GM18870 (cell line): Measurements from ENCODE around the gene EHBP1L1.

Experiments used
- ATAC-seq: cut with Tn5 transposase; IDR thresholded peaks from one replicate; pipeline ENCODE4 v1.9.1; 2021; ENCODE audit warnings: moderate library complexity; ENCODE audit not compliant: unreplicated experiment

Gene EHBP1L1

DNA sequence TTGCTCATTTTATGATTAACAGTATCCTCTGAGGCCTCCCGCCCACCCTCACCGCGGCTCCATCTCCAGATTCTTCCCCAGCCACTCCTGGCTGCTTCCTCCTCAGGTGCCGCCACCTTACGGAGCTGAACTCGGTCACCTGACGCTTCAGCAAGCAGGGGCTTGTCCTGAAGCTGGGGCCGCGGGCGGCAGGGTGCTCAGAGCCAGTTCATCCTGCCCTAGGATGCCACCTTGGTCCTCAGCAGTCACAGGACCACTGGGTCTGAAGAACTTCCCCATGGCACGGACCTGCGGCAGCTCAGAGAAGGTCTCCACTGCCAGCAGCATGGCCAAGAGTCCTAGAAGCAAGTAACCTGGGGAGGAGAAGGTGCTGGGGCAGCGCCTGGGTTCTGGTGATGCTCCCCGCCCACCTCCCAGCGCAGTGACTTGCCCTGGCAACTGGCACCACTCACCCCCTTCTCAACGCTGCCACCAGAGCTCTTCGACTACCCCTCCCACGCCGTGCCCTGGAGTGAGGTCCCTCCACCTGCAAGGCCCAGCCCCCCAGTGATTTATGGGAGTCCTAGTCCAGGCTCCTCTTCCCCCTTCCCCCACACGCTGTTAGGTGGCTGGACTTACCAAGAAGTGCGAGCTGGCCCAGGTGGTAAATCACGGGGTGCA is 17.1 kb downstream of the EHBP1L1 start:
- no peak for ATAC-seq

DNA sequence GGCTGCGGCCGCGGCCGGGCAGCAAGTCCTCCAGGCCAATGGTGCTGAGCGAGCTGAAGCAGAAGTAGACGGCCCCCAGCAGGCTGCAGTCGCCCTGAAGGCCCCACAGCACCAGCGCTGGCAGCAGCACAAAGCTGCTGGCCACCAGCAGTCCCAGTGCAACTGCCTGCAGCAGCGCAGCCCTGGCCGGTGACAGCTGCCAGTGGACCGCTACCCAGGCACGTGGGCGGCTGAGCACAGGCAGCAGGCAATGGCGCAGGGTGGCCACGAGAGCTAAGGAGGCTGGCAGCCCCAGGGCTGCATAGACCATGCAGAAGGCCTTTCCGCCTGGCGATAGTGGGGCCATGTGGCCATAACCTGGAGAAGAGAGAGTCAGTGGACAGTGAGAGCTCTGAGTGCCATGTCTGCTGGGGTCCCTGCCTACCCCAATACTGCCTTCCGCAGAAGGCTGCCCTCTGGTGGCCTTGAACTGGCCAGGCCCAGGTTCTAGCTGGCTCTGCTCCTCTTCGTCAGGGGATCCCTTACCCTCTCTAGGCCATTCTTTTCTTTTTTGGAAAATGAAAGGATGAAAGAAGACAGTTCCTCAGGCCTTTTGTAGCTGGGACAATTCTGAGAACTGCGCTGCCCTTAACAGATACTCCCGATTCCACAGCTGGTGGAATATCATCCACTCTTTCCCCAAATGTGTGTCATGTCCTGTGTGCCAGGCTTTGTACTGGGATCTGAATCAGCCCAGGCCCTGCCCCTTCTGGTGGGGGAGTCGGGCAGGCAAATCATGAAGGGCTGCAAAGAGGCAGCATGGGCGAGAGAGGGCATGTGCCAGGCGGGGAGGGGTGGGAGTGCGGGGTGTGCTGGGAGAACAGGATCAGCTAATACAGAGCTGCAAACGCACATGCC is 17.9 kb downstream of the EHBP1L1 start:
- ATAC-seq = no peak

DNA sequence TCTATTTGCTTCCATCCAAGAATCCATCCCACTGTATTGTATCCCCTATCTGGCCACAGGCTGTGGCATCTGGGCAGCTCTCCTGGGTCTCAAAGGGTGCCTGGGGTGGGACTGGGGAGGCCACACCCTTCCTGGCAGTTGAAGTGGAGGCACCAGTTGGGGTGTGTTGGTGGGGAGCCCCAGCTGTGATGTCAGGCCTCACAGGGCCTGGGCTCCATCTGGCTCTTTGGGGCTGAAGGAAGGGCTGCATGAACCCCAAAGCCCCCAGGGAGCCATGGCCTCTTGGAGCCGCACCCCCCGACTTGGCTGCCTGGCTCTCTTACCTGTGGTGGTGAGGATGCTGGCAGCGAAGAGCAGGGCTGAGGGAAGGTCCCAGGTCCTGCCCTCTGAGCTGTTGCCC is 19.3 kb downstream of the EHBP1L1 start:
- no peak for ATAC-seq

DNA sequence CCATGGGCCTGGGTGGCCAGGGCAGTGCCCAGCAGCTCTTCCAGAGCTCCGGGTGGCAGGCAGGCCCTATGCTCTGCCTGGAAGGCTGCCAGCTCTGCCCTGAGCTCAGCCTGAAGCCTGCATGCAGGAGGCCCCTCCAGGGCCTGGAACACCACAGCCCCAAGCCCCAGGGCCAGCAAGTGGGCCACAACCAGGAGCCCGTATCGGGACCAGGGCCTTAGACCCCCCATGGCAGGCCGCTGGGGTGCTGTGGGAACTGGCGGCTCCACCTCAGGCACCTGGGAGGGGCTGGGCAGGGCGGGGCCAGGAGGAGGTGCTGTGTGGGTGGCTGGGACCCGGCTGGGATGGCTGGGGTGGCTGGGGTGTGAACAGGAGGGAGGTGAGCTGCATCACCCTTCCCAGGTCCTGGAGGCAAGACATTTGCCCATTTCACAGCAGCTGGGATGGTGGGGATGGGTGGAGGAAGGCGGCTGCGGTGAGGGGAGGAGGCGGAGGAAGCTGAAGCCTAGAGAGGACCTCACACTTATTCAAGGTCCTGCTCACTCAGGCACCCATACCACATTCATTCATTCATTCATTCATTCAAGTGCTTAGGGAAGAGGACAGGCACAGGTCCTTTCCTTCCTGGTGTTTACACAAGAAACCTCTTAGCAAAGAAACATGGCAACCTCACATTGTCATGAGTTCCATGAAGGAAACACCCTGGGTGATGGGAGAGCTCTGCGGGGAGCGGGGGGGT is 19.9 kb downstream of the EHBP1L1 start, which contains the start of gene KCNK7:
Gene KCNK7, minus strand, starts transcription at position 258 of the 739 bp plus-strand sequence. Its CDS starts 28 bp downstream, at position 230.
- no peak for ATAC-seq

DNA sequence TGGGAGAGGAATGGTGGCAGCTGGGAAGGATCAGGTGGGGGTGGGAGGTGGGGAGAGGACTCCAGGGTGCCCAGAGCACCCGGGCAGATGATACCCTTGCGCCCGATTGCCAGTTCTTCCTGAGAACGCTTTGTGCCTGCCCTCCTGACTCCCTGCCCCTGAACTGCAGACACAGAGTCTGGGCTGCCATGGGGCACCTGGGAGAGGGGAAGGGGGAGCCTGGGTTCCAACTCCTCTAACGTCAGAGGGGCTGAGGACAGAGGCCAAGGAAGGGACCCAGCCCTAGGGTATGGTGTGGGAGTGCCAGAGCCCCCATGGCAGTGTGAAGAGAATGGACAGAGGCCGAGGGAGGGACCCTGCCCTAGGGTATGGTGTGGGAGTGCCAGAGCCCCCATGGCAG is 20.7 kb downstream of the EHBP1L1 start:
- no peak for ATAC-seq

DNA sequence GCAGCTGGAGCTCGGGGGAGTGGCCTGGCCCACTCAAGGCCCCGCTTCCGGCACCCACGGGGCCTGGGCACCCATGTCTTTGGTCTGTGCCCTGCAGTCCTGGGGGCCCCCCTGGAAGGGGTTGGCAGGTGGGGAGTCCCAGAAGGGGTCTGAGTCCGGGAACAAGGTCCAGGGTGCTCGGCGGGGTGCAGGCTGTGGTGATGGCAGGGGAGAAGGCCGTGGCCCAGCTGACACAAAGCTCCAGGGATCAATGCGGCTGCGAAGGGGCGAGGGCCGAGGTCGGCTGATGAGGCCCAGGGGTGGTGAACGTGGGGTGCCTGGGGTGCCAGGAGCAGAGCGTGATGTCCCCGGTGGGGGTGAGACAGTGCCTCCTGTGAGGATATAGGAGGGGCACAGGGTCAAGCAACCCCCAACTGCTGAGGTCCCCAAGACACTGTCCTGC is 22.4 kb downstream of the EHBP1L1 start:
- no peak for ATAC-seq

DNA sequence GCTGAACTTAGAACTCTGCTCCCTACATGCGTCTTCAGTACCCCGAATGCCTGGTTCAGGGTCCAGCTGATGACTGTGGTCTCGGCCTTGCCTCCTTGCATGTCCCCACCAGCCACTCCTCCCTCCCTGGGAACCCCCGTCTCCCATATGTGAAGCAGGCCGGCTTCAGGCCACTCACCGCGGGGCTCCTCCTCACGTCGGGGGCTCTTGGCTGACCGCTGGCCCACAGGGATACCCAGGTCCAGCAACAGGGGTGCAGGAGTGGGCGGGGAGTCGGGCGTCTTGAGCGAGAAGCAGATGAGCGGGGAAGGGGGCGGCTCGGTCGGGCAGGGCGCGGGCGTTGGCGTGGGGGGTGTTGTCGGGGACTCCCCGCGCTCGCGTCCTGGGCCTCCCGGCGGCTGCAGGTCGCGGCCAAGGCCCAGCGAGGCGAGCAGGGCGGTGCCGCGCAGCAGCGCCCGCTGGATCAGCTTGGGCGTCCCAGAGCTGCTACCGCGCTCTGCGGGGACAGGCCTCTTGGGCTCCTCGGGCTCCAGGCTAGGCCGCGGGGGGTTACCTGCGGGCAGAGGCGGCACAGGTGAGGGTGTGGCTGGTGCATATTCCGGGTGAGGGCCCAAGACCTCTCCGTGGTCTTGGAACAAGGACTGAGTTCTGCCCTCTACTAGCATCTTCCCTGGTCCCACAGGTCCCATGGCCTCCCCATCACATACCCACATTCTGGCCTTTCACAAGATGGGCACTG is 23.5 kb downstream of the EHBP1L1 start:
- ATAC-seq = no peak

DNA sequence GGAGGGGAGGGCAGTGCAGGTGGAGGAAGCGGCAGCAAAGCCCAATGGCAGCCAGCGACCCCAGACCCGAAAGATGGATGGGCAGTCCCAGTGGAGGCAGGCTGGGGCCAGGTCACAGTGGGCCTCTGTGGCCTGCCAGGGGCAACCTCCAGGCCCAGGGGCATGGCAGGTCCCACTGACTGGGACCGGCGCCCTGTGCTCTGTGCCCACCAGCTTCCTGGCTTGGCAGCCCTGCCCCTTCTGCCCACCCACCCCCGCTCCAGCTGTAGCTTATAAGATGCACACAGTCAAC is 24.0 kb downstream of the EHBP1L1 start:
- no peak for ATAC-seq

DNA sequence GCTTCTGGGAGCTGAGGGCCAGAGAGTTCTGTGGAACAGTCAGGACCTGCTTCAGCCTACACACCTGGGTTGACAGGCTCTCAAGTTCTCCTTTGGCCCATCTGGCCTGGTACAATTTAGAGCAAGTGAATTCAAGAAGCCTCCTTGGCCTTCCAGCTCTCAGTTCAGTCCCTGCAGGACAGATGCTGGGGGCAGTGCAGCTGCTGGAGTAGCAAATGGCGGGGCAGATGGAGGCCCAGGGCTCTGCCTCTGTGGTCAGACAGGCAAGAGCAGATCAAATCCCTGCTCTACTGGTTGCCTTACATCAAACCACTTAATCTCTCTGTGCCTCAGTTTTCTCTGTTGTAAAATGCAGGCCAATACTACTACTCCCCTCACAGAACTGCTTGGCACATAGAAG is 28.4 kb downstream of the EHBP1L1 start:
- ATAC-seq = no peak

DNA sequence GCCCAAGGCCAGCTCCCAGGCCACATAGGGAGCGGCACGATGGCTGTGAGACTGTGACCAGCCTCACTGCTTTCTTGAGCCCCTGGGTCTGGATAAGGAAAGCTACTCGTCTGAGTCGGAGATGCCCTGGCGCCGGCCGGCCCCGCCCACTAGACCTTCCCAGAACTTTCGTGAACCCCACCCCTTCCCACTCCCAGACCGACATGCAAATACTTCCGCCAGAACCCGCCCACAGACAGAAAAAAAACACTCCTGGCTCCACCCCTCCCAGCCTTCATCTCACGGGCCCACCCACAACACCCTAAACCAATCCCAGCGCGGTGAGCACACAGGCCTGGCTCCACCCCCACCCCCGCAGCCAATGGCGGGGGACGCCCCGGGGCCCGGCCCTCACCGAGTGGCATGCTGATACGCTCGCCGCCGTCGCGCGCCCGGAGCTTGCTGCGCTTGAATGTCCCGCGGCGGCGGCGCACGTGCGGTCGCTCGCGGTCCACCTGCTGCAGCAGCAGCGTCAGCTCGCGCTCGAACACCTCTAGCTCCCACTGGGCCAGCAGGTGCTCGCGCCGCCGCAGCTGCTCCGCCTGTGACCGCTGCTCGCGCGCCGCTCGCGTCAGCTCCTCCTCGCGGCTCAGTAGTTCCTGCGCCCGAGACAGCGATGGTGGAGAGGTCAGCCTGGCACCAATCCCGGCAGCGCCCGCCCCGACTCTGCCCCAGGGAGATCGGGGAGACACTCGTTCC is 31.2 kb downstream of the EHBP1L1 start:
- no peak for ATAC-seq

DNA sequence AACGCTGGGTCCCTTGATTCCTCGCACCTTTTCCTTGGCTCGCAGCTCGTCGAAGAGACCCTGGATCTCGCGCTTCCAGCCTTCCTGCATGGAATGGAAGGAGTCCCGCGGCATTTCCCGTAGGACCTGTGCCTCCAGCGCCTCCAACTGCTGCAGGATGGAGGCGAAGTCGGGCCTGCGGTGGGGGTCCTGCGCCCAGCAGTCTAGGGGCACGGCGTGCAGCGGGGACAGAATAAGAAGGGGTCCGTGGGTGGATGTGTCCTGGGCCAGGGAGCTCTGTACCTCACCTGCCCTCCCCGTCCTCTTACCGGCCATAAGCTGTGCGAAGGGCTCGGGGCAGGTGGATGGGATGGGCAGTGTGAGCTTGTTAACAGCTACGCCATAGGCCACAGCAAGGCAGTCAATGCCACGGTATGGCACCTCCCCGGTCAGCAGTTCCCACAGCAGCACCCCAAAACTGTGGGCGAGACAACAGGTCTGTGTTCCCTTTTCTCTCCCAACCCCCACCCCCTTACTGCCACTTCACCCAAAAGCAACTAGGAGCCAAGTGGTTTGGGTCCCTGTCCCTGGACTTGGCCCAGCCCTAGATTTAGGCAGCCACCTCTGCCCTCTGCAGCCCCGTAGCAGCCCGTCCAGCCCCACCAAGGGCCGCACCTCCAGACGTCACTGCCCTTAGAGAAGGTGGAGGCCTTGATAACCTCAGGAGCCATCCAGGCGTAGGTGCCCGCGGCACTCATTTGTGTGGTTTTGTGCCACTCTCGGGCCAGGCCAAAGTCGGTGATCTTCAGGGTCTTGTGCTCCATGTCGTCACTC is 32.0 kb downstream of the EHBP1L1 start:
- ATAC-seq = no peak

DNA sequence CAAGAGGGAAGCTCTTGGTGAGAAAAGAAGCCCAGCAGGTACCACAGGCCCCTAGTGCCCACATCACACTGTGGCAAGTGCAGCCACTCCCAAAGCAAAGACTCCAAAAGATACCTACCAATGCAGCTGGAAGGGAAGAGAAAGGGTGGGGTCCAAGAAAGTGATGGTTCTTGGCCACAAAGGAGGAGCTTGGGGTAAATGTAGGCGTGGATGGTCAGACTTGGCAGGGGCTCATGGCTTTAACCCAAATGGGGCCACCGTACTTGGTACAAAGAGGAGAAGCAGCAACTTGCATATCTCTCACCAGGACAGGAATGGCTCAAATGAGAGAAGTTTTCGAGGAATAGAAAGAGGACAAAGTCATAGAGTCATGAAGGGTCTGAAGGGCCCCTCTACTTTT is 33.4 kb downstream of the EHBP1L1 start:
- ATAC-seq = no peak

DNA sequence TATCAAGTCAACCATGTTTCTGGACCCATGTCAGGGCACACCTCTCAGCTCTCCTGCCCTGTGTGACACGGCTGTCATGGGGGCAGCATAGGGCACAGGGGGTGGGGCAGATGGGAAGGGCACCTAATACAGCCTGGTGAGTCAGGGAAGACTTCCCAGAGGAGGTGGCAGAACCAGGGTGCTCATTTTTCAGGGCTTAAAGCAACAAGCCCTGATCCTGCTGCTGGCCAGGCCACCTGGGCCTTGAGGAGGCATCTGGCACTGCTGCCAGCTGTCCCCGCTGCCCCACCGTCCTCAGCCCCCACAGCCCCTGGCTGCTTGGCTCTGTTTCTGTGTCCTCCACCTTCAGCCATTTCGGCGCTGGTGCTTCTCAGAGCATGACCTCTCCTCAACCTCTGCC is 33.8 kb downstream of the EHBP1L1 start:
- ATAC-seq = no peak

DNA sequence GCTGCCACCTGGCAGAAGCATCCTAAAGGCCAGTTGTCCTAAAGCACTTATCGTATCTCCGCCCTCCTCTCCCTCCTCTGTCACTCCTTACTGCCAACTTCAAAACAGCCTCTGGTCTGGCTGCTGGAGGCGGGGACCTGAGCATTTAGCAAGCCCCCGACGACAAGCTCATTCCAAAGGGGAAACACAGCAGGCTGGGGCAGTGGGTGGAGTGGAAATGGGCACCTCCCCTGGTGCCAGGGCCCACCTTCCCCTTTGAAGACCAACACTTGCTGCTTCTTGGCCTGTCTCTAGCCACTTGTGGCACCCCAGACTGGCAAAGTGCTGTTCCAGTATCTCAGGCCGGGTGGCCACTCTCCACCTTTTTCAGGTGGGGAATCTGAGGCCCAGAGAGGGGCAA is 34.6 kb downstream of the EHBP1L1 start:
- ATAC-seq = no peak

DNA sequence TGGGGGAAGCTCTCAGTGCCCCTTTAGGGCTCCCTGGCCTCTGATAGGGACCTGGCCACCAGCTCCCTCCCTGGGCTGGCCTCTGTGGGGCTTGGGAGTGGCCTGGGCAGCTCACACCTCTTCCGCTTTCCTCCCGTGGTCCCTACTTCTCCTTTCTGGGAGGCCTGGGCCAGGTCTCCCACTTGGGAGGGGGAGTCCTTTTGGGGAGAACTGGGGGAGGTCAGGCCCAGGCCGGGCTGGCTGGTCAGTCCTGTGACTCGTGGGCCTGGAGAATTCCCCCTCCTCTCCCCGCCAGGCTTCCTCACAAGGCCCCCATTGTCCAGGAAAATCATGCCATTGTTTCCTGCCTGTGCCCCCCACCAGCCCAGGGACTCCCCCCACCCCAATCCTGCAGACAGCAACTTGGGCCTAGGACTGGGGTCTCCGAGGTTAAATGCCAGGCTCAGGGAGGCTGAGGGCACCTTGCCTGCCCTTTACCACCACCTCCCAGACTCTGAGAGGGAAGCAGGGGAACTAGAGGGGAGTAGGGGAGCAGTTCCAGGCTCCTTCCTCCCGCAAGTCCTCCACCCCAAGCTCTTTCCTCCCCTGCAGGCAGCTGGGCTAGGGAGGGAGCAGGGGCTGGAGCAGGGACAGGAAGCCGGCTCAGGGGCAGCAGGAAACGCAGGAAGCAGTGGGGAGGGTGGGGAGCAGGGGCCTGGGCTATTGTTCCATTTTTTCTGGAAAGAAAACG is 35.3 kb downstream of the EHBP1L1 start:
- ATAC-seq = no peak

DNA sequence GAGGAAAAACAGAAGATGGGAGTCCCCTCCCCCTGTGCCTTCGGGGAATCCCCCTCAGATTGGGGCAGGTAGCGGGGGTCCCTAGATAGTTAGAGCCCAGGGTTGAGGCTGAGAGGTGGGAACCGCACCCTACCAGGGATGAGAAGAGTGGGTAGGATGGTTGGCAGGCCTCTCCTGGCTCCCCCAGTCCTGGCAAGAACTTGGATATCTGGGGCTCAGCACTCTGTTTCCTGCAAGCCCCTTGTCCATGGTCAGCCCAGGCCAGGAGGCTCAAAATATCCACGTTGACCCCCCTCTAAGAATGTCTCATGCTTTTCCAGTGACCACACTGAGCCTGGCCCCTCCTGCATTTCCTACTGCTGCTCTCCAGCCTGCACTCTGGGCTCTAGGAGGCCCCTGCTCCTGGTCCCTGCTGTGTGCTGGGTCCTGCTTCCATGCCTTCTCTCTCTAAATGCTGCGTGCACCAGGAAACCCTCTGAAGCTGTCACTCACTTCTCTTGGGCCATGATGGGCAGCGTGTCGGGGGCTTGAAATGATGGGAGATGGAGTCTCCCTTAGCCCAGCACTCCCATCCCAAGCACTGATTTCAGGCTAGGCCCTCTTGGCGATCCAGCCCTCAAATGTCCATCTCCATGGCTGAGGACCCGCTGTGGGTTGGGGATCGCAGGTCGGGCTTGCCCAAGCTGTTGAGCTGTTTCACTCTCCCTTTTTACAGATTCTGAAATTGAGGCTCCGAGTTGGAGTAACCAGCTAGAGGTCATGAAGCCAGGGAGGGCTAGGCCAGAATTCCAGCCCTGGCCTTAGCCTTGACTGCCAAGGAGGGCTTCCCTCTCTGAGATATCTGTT is 36.1 kb downstream of the EHBP1L1 start:
- ATAC-seq = no peak

DNA sequence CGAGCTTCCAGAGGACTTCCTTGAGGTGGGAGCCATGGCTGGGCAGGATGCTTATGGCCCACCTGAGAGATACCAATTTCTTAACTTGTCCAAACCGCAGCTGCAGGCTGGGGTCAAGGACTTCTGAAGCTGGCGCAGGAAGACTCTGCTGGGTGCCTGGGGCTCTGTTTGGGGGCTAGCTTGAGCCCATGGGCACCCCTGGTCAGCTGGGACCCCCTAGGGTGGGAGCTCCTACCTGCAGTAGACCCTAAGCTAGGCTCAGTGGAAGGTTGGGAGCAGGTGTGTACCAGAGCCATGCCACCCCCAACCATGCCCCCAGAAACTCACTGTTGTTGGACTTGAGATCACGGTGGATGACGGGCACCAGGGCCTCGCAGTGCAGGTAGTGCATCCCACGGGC is 36.8 kb downstream of the EHBP1L1 start:
- ATAC-seq = no peak
